ENCODE data around the gene MAGEA2.
"Not testable (repeated sequence)": the region's sequence is repeated elsewhere in the genome, so short reads cannot be mapped to it uniquely, and the experiment has no call there.

The MAGEA2 gene

GRCh38 chrX:152706500-152706899 lies 47.1 kb downstream of the MAGEA2 start:
- not testable (repeated sequence) for DNase-seq

DNA sequence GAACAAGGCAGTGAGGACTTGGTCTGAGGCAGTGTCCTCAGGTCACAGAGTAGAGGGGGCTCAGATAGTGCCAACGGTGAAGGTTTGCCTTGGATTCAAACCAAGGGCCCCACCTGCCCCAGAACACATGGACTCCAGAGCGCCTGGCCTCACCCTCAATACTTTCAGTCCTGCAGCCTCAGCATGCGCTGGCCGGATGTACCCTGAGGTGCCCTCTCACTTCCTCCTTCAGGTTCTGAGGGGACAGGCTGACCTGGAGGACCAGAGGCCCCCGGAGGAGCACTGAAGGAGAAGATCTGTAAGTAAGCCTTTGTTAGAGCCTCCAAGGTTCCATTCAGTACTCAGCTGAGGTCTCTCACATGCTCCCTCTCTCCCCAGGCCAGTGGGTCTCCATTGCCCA lies 53.3 kb downstream of the MAGEA2 start:
- DNase-seq: not testable (repeated sequence)

Data from activated CD4-positive, alpha-beta T cell treated with anti-CD3 and anti-CD28 coated beads, Interleukin-2, amount 50 U/mL, for 48 hours (primary cell).